Osteocyte (in vitro differentiated cells): Measurements from ENCODE around the gene FOXF2. TPM values are rescaled to one million over a fixed set of nuclear protein-coding genes. Genes with fewer than 3 reads are reported as not detected.

ENCODE experiments used
- DNase-seq: peaks from one replicate; pipeline ENCODE4 v3.0.0; 2021; ENCODE audit warnings: mixed read lengths; ENCODE audit not compliant: unreplicated experiment; ENCODE audit errors: extremely low spot score
- H3K27ac Mint-ChIP-seq: one replicate; pipeline ENCODE4 v1.8.0; 2021; ENCODE audit warnings: mild to moderate bottlenecking, mixed read lengths; ENCODE audit not compliant: unreplicated experiment
- H3K27me3 Mint-ChIP-seq: one replicate; pipeline ENCODE4 v1.8.0; 2021; ENCODE audit warnings: mixed read lengths; ENCODE audit not compliant: unreplicated experiment
- H3K36me3 Mint-ChIP-seq: one replicate; pipeline ENCODE4 v1.8.0; 2021; ENCODE audit warnings: mixed read lengths; ENCODE audit not compliant: unreplicated experiment
- H3K4me1 Mint-ChIP-seq: one replicate; pipeline ENCODE4 v1.8.0; 2021; ENCODE audit warnings: mixed read lengths; ENCODE audit not compliant: unreplicated experiment
- H3K4me3 Mint-ChIP-seq: one replicate; pipeline ENCODE4 v1.8.0; 2021; ENCODE audit warnings: mild to moderate bottlenecking, moderate library complexity, mixed read lengths; ENCODE audit not compliant: unreplicated experiment
- H3K9me3 Mint-ChIP-seq: one replicate; pipeline ENCODE4 v1.8.0; 2021; ENCODE audit warnings: mixed read lengths; ENCODE audit not compliant: unreplicated experiment
- CTCF ChIP-seq: fragments of 200-600 bp; sonication (generic); IDR thresholded peaks from 2 replicates; pipeline ENCODE4 v1.5.0; 2021; ENCODE audit warnings: antibody characterized with exemption, mild to moderate bottlenecking, moderate library complexity
- total RNA-seq: library from RNA; stranded (reverse); gene quantifications from 2 replicates; pipeline ENCODE4 v1.2.1, GENCODE V29; 2021

The FOXF2 gene
- total RNA-seq, 1 donor from 2014 or later = 1.8 TPM

DNA sequence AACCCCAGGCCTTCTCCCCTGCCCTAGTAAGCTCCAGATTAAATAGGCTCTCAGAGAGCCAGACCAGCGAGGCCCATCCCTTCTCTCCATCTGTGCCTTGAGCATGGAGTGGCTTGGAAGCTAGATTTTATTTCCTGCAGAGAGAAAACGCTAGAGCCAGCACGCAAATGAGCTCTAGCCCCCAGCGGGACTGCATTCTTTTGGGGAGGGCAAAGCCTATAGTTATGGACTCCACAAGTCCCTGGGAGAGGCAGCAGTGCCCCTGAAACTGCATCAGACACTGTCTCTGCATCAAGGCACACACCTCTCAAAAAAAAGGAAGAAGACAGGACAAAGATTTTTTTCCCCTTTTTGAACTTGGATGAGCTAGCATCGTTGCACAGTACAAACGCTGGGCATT lies 15.8 kb downstream of the FOXF2 start:
- Mint-ChIP-seq H3K27ac (no peak overlapping the region), H3K4me1 (no peaks in the 10 kb centered on the region), H3K9me3 (no peaks in the 10 kb centered on the region), H3K36me3 (no peaks in the 10 kb centered on the region), H3K4me3 (no peak overlapping the region), H3K27me3 (peaks cover 19% of the 10 kb centered on the region)
- no peak for DNase-seq
- no peak for TF ChIP-seq CTCF

DNA sequence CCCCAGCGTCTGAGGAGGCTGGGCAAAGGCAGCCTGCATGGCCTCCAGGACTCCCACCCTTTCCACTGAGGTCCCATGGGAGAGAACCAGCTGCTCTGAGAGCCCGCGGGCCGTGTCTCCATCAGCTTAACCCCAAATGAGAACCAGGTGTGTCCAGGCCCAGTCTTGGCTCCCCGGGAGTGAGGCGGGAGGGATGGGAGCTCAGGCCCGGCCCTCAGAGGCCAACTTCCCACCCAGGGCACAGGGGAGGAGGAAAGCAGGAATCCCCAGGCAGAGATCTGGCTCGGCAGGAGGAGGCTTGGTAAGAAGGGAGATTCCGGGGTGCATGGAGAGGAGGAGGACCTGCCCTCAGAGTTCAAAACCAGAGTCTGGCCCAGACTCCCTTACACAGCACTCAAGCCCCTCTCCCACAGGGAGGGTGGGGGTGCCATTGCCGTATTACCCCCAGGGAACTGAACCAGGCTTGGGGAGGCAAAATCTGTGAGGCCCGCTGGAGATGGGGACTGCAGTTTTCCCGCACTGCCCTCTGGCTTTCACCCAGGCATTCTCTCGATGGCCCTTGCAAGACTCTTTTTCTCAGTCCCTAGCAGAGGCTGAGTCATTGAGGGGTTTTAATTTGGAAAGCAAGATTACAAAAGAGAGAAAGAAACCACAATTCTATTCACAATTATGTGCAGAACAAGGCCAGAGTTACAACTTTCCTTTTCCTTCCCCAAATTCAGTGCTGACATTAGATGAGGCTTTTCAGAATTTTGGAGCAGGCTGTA lies 17.1 kb downstream of the FOXF2 start:
- DNase-seq = no peak
- no peaks in the 10 kb centered on the region for H3K9me3 Mint-ChIP-seq
- TF ChIP-seq CTCF = no peak
- no peak overlapping the region for H3K4me3 Mint-ChIP-seq
- H3K27me3 Mint-ChIP-seq = peaks cover 20% of the 10 kb centered on the region
- H3K36me3 Mint-ChIP-seq = no peaks in the 10 kb centered on the region
- no peaks in the 10 kb centered on the region for H3K4me1 Mint-ChIP-seq
- H3K27ac Mint-ChIP-seq = no peak overlapping the region

DNA sequence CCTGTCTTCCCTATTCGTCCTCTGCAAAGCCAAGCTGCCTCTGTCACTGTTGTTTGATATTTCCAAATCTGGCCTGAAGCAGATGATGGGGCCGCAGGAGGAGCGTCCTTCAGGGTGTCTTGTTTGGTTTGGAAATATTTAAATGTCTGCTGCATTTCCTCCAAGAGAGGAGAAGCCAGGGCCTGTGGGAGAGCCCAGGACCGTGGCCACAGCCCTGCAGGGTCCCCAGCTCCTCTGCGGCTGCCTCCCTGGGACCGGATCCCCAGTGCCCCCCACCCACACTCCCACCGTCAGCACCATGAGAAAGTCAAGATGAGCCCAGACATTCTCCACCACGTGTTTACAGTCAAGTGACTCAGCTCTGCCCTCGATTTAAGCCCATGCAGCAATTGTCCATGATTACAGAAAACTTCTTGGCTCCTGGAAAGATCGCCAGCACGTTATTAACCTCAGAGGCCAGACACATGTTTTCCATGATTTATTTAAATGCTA lies 18.2 kb downstream of the FOXF2 start:
- Mint-ChIP-seq H3K36me3 (no peaks in the 10 kb centered on the region), H3K27me3 (peaks cover 26% of the 10 kb centered on the region), H3K4me3 (no peak overlapping the region), H3K4me1 (no peaks in the 10 kb centered on the region), H3K27ac (no peak overlapping the region), H3K9me3 (no peaks in the 10 kb centered on the region)
- no peak for TF ChIP-seq CTCF
- DNase-seq = no peak

GRCh38 chr6:1409774-1410465 lies 20.5 kb downstream of the FOXF2 start:
- Mint-ChIP-seq H3K27me3 (peaks cover 48% of the 10 kb centered on the region), H3K27ac (no peak overlapping the region), H3K4me3 (no peak overlapping the region), H3K4me1 (no peaks in the 10 kb centered on the region), H3K36me3 (no peaks in the 10 kb centered on the region), H3K9me3 (no peaks in the 10 kb centered on the region)
- no peak for DNase-seq
- no peak for TF ChIP-seq CTCF

DNA sequence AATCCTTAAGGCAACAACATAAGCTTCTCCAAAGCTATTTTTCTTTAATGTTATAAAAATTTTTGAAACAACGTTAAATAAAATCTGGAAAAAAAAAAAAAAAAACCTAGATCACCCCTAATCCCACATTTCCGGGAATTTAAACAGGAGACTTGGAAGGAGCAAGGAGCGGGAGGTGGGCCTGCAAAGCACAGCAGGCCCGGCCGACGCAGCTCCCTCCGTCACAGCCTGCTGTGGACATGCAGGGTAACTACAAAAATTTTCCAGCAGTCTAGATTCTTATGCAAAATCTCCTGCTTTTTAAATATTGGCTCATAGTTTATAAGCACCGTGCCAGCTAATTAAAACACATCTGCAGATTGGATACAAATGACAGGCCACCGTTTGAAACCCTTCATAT lies 23.5 kb downstream of the FOXF2 start:
- Mint-ChIP-seq H3K9me3 (no peaks in the 10 kb centered on the region), H3K36me3 (no peaks in the 10 kb centered on the region), H3K4me1 (no peaks in the 10 kb centered on the region), H3K4me3 (no peak overlapping the region), H3K27ac (no peak overlapping the region), H3K27me3 (peaks cover 66% of the 10 kb centered on the region)
- no peak for TF ChIP-seq CTCF
- no peak for DNase-seq
